Activated naive CD4-positive, alpha-beta T cell treated with anti-CD3 and anti-CD28 coated beads, Interleukin-2, amount 50 U/mL, for 24 hours (primary cell): ENCODE data around the gene GUCY2D.

Source experiments
- H3K27ac Mint-ChIP-seq: one replicate; pipeline ENCODE4 v1.8.0; 2021; ENCODE audit warnings: mild to moderate bottlenecking, mixed read lengths
- H3K27me3 Mint-ChIP-seq: one replicate; pipeline ENCODE4 v1.8.0; 2021; ENCODE audit warnings: mixed read lengths
- H3K36me3 Mint-ChIP-seq: one replicate; pipeline ENCODE4 v1.8.0; 2021; ENCODE audit warnings: mixed read lengths
- H3K4me1 Mint-ChIP-seq: one replicate; pipeline ENCODE4 v1.8.0; 2021; ENCODE audit warnings: mixed read lengths
- H3K4me3 Mint-ChIP-seq: one replicate; pipeline ENCODE4 v1.8.0; 2021; ENCODE audit warnings: mild to moderate bottlenecking, mixed read lengths
- H3K9me3 Mint-ChIP-seq: one replicate; pipeline ENCODE4 v1.8.0; 2021; ENCODE audit warnings: mixed read lengths

Gene GUCY2D

DNA sequence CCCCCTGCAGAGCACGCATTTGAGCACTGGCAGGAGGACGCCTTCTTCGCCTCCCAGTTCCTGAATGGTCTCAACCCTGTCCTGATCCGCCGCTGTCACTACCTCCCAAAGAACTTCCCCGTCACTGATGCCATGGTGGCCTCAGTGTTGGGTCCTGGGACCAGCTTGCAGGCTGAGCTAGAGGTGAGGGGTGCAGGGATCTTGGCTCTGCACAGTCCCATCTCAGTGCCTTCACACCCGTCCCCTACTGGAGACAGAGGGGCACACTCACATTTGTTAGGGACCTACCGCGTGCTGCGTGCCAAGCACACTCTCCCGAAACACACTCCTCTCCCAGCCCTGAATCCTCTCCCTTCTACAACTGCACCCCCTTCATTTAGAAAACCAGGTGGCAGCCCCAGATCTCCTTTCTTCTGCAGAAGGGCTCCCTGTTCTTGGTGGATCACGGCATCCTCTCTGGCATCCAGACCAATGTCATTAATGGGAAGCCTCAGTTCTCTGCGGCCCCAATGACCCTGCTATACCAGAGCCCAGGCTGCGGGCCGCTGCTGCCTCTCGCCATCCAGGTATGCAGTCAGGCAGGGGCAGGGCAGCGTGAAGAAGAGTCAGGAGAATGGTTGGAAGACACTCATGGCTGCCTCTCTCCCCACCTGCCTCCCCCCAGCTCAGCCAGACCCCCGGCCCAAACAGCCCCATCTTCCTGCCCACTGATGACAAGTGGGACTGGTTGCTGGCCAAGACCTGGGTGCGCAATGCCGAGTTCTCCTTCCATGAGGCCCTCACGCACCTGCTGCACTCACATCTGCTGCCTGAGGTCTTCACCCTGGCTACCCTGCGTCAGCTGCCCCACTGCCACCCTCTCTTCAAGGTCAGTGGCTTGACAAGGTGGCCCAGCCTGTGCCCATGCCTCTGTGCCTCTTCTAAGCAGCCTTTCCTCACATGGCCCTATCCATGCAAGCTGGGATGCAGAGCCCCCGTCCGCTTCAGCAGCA lies 42.7 kb downstream of the GUCY2D start:
- Mint-ChIP-seq H3K27ac (no peak overlapping the region), H3K27me3 (peaks cover 2% of the 10 kb centered on the region), H3K4me3 (no peak overlapping the region), H3K9me3 (no peaks in the 10 kb centered on the region), H3K36me3 (no peaks in the 10 kb centered on the region), H3K4me1 (no peaks in the 10 kb centered on the region)

DNA sequence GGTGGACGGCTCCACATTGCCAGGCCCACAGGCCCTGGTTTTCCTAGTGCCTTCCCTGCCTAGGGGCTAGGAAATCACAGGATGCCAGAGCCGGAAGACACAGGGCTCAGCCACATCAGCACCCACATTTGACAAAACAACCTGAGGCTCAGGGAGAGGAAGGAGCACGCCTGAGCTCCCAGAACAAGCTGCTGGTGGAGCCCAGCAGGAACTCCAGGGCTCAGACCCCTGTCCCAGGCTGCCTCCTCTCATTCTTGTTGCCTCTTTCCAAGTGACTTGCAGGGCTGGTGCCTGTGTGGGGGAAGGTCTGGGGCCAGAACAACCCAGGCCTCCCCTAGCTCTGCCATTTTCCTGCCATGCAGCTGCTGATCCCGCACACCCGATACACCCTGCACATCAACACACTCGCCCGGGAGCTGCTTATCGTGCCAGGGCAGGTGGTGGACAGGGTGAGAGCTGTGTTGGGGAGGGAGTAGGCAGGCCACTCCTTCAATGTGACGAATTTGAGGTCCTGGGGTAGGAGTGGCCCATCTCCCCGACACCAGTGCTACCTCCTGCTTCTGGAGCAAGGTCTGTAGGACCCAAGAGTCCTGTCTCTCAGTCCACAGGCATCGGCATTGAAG lies 44.0 kb downstream of the GUCY2D start:
- H3K4me3 Mint-ChIP-seq: no peak overlapping the region
- H3K36me3 Mint-ChIP-seq: no peaks in the 10 kb centered on the region
- H3K27ac Mint-ChIP-seq: no peak overlapping the region
- no peaks in the 10 kb centered on the region for H3K4me1 Mint-ChIP-seq
- H3K9me3 Mint-ChIP-seq: no peaks in the 10 kb centered on the region
- no peaks in the 10 kb centered on the region for H3K27me3 Mint-ChIP-seq

DNA sequence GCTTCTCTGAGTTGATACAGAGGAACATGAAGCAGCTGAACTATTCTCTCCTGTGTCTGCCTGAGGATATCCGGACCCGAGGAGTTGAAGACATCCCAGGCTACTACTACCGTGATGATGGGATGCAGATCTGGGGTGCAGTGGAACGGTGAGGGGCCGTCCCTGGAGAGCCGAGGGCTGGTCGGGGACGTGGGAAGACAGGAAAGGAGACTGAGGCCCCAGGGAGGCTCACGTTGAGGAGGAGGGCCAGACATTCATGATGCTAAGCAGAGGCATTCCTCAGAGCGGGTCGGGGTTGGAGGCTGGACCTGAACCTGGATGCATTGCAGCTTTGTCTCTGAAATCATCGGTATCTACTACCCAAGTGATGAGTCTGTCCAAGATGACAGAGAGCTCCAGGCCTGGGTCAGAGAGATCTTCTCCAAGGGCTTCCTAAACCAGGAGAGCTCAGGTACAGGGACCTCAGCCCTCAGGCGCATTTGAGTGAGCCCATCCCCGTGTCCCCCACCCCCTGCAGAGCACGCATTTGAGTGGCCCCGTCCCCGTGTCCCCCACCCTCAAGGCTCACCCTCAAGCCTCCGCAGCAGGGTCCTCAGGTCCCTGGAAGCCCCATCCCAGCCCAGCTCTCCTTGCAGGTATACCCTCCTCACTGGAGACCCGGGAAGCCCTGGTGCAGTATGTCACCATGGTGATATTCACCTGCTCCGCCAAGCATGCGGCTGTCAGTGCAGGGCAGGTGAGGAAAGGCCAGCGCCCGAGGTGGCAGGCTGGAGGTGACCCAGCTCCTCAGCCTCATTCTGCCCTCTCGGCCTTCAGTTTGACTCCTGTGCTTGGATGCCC lies 44.7 kb downstream of the GUCY2D start:
- no peaks in the 10 kb centered on the region for H3K36me3 Mint-ChIP-seq
- no peaks in the 10 kb centered on the region for H3K27me3 Mint-ChIP-seq
- no peaks in the 10 kb centered on the region for H3K4me1 Mint-ChIP-seq
- H3K4me3 Mint-ChIP-seq: no peak overlapping the region
- no peaks in the 10 kb centered on the region for H3K9me3 Mint-ChIP-seq
- H3K27ac Mint-ChIP-seq: no peak overlapping the region

DNA sequence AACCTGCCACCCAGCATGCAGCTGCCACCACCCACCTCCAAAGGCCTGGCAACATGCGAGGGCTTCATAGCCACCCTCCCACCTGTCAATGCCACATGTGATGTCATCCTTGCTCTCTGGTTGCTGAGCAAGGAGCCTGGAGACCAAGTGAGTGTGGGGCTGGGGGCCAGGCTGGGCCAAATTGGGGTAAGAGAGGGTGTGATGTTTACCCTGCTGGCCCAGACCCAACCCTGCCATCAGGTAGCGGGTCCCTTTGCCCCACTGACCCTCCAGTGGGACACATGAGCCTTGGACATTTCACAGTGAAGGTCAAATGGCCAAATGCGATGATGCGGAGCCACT lies 45.3 kb downstream of the GUCY2D start:
- Mint-ChIP-seq H3K4me1 (no peaks in the 10 kb centered on the region), H3K27me3 (no peaks in the 10 kb centered on the region), H3K36me3 (no peaks in the 10 kb centered on the region), H3K4me3 (no peak overlapping the region), H3K27ac (no peak overlapping the region), H3K9me3 (no peaks in the 10 kb centered on the region)

DNA sequence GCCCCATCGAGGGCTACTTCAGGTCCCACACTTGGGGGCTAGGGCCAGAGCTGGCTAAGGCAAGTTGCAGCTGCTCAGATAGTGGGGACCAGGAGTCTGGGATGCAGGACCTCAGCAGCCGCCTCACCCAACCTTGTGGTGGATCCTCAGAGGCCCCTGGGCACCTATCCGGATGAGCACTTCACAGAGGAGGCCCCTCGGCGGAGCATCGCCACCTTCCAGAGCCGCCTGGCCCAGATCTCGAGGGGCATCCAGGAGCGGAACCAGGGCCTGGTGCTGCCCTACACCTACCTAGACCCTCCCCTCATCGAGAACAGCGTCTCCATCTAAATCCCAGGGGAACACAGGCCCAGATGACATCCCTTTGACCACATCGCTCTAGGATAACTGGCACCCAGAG lies 45.8 kb downstream of the GUCY2D start:
- no peaks in the 10 kb centered on the region for H3K36me3 Mint-ChIP-seq
- no peaks in the 10 kb centered on the region for H3K9me3 Mint-ChIP-seq
- H3K27ac Mint-ChIP-seq: no peak overlapping the region
- no peak overlapping the region for H3K4me3 Mint-ChIP-seq
- no peaks in the 10 kb centered on the region for H3K4me1 Mint-ChIP-seq
- H3K27me3 Mint-ChIP-seq: no peaks in the 10 kb centered on the region

DNA sequence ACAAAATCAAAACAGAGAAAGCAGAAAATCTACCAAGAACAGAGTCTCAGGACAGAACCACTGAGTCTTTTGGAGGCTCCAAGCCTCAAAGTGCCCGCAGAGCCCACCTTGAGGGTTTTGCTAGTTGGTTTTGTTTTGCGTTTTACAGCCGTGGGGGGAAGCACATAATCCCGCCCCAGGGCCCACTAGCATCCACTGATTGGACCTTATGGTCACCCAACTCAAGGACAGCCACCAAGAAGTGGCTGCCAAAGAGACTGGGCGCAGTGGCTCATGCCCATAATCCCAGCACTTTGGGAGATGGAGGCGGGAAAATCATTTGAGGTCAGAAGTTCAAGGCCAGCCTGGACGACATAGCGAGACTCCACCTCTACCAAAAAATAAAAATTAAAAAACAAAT lies 46.3 kb downstream of the GUCY2D start:
- Mint-ChIP-seq H3K27ac (no peak overlapping the region), H3K27me3 (no peaks in the 10 kb centered on the region), H3K4me1 (no peaks in the 10 kb centered on the region), H3K36me3 (no peaks in the 10 kb centered on the region), H3K9me3 (no peaks in the 10 kb centered on the region), H3K4me3 (no peak overlapping the region)

GRCh38 chr17:8051831-8052230 lies 49.4 kb downstream of the GUCY2D start:
- peaks cover 4% of the 10 kb centered on the region for H3K4me1 Mint-ChIP-seq
- H3K36me3 Mint-ChIP-seq: no peaks in the 10 kb centered on the region
- H3K4me3 Mint-ChIP-seq: no peak overlapping the region
- H3K9me3 Mint-ChIP-seq: no peaks in the 10 kb centered on the region
- H3K27ac Mint-ChIP-seq: peak overlapping the region; percentile 15
- peaks cover 2% of the 10 kb centered on the region for H3K27me3 Mint-ChIP-seq

GRCh38 chr17:8052256-8053252 lies 50.1 kb downstream of the GUCY2D start:
- Mint-ChIP-seq H3K9me3 (no peaks in the 10 kb centered on the region), H3K4me1 (peaks cover 4% of the 10 kb centered on the region), H3K36me3 (no peaks in the 10 kb centered on the region), H3K27me3 (peaks cover 3% of the 10 kb centered on the region), H3K4me3 (no peak overlapping the region), H3K27ac (no peak overlapping the region)

- no peaks in the 10 kb centered on the region for H3K9me3 Mint-ChIP-seq
- no peak overlapping the region for H3K27ac Mint-ChIP-seq
- H3K4me1 Mint-ChIP-seq: peaks cover 4% of the 10 kb centered on the region
- H3K27me3 Mint-ChIP-seq: peaks cover 7% of the 10 kb centered on the region
- H3K36me3 Mint-ChIP-seq: no peaks in the 10 kb centered on the region
- H3K4me3 Mint-ChIP-seq: no peak overlapping the region
Measured at GRCh38 chr17:8053600-8053999, 51.2 kb downstream of the GUCY2D start.

DNA sequence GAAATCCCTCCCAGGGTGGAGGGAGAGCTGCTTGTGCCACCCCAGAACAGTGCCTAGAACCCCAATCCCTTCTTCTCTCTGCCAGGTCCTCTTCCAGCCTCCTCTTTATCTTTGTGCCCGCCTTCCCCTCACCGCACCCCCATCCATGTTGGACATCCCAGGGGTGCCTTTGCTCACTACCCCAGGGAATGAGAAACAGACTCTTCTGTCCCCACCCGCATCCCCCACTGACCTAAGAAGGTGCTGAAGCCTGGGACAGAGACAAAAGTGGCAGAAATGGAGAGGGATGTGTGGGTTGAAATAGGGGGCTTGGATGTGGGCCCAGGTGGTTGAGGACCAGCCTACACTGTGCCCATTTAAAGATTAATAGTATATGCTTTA lies 53.4 kb downstream of the GUCY2D start:
- H3K27ac Mint-ChIP-seq: peak overlapping the region; percentile 47
- H3K4me3 Mint-ChIP-seq: no peak overlapping the region
- H3K4me1 Mint-ChIP-seq: peaks cover 4% of the 10 kb centered on the region
- no peaks in the 10 kb centered on the region for H3K9me3 Mint-ChIP-seq
- no peaks in the 10 kb centered on the region for H3K36me3 Mint-ChIP-seq
- peaks cover 19% of the 10 kb centered on the region for H3K27me3 Mint-ChIP-seq

GRCh38 chr17:8056232-8056975 lies 54.0 kb downstream of the GUCY2D start:
- Mint-ChIP-seq H3K9me3 (no peaks in the 10 kb centered on the region), H3K4me1 (peaks cover 4% of the 10 kb centered on the region), H3K36me3 (no peaks in the 10 kb centered on the region), H3K27me3 (peaks cover 25% of the 10 kb centered on the region), H3K4me3 (no peak overlapping the region), H3K27ac (no peak overlapping the region)

GRCh38 chr17:8056976-8057625 lies 54.7 kb downstream of the GUCY2D start:
- Mint-ChIP-seq H3K4me3 (no peak overlapping the region), H3K4me1 (peaks cover 4% of the 10 kb centered on the region), H3K9me3 (no peaks in the 10 kb centered on the region), H3K27ac (no peak overlapping the region), H3K36me3 (no peaks in the 10 kb centered on the region), H3K27me3 (peaks cover 31% of the 10 kb centered on the region)

GRCh38 chr17:8057691-8058114 lies 55.3 kb downstream of the GUCY2D start:
- Mint-ChIP-seq H3K4me1 (peaks cover 4% of the 10 kb centered on the region), H3K9me3 (no peaks in the 10 kb centered on the region), H3K27me3 (peaks cover 36% of the 10 kb centered on the region), H3K36me3 (no peaks in the 10 kb centered on the region), H3K27ac (peak overlapping the region; percentile 62), H3K4me3 (no peak overlapping the region)

- no peaks in the 10 kb centered on the region for H3K9me3 Mint-ChIP-seq
- H3K4me3 Mint-ChIP-seq: no peak overlapping the region
- H3K27ac Mint-ChIP-seq: no peak overlapping the region
- H3K4me1 Mint-ChIP-seq: peaks cover 4% of the 10 kb centered on the region
- H3K36me3 Mint-ChIP-seq: no peaks in the 10 kb centered on the region
- H3K27me3 Mint-ChIP-seq: peaks cover 42% of the 10 kb centered on the region
Measured at GRCh38 chr17:8059131-8059530, 56.7 kb downstream of the GUCY2D start.
